HCT116 (cell line): ENCODE measurements around the gene ATP8B3.

ENCODE experiments used
- CEBPB ChIP-seq: IDR thresholded peaks from 2 replicates; pipeline ENCODE4 v1.6.1; 2012; ENCODE audit warnings: low read depth
- EZH2 ChIP-seq: fragments of 200-600 bp; sonication (generic); IDR thresholded peaks from 2 replicates; pipeline ENCODE4 v1.6.1; 2017; ENCODE audit warnings: antibody characterized with exemption, mixed run types
- EZH2phosphoT487 ChIP-seq: fragments of 200-600 bp; IDR thresholded peaks from 2 replicates; pipeline ENCODE4 v1.6.1; 2018; ENCODE audit warnings: antibody characterized with exemption, borderline replicate concordance
- JUND ChIP-seq: IDR thresholded peaks from 2 replicates; pipeline ENCODE4 v1.6.1; 2012
- POLR2A ChIP-seq: IDR thresholded peaks from 2 replicates; pipeline ENCODE4 v1.7.0; 2011; ENCODE audit warnings: borderline replicate concordance; ENCODE audit not compliant: insufficient read depth, insufficient read length; ENCODE audit errors: extremely low read depth
- RAD21 ChIP-seq: IDR thresholded peaks from 2 replicates; pipeline ENCODE4 v1.6.1; 2012; ENCODE audit warnings: low read depth, mild to moderate bottlenecking
- SIN3A ChIP-seq: IDR thresholded peaks from 2 replicates; pipeline ENCODE4 v1.6.1; 2012; ENCODE audit warnings: low read depth
- YY1 ChIP-seq: IDR thresholded peaks from 2 replicates; pipeline ENCODE4 v1.6.1; 2011; ENCODE audit warnings: low read length, low read depth, moderate library complexity, mild to moderate bottlenecking; ENCODE audit not compliant: insufficient replicate concordance; ENCODE audit errors: extremely low read depth
- ZNF274 ChIP-seq: fragments of 200-500 bp; sonication (Bioruptor generic); IDR thresholded peaks from 2 replicates; pipeline ENCODE4 v1.6.1; 2014; ENCODE audit warnings: mild to moderate bottlenecking, low read depth, low read length, inconsistent platforms
- TF ChIP-seq, protein P1 (sequence below): IDR thresholded peaks from 2 replicates; pipeline ENCODE4 v1.6.1; 2012
- TF ChIP-seq, protein P2 (sequence below), 3 experiments: fragments of 200-600 bp in 1 of 3; sonication (generic) in 1 of 3; IDR thresholded peaks in 2 of 3; conservative IDR thresholded peaks in 1 of 3; 2 replicates each; pipeline ENCODE4 v1.5.1; 2012 to 2017; ENCODE audit warnings: low read depth in 2 of 3, low read length in 2 of 3, antibody characterized with exemption in 1 of 3, borderline replicate concordance in 1 of 3, control low read depth in 1 of 3, mild to moderate bottlenecking in 1 of 3, mixed read lengths in 1 of 3, mixed run types in 1 of 3, moderate library complexity in 1 of 3; ENCODE audit not compliant: insufficient read depth in 1 of 3

DNA sequence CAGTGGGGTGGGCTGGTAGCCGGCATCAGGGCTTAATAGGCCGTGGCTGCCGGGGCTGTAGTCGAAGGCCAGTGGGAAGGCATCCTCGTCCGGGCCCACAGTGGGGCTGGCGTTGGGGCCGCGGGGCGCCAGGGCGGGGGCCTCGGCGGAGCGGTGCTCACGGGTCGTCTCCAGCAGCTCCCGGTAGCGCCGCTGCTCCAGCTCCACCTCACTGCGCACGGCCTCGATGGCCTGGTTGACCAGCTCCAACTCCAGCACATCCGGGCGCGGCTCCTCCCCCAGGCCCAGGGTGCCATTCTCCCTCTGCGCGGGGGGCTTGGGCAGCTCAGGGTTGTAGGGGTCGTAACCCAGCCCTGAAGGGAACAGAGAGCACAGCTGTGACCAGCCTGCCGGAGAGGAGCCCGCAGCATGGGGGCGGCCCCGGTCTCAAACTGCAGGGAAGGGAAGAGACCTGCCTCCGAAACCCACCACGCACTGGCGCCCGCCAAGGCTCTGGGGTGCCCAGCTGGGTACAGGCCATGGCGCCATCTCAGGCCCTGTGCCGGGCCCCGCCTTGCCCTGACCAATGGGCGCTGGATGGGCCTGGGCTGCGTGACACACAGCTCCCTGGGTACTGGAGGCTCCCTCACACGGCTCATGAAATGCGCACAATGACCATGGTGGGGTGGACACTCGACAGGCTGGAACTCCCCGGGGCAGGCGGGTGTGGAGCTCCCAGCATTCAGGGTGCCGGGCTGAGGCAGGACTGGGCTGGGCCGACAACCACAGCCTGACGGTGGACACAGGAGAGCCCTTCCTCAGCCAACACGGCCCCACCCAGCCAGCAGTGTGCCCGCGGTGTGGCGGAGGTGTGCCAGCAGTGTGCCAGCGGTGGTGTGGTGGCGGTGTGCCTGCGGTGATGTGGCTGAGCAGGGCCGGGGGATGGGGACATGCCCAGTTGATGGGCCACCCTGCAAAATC, 16.5 kb upstream of the ATP8B3 start:
- TF ChIP-seq ZNF274 (no peak), JUND (no peak), POLR2A (no peak), EZH2phosphoT487 (no peak), CEBPB (no peak), EZH2 (no peak), SIN3A (no peak), RAD21 (no peak), YY1 (no peak)
- TF ChIP-seq, protein P1, sequence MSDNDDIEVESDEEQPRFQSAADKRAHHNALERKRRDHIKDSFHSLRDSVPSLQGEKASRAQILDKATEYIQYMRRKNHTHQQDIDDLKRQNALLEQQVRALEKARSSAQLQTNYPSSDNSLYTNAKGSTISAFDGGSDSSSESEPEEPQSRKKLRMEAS: no peak
- TF ChIP-seq, protein P2, sequence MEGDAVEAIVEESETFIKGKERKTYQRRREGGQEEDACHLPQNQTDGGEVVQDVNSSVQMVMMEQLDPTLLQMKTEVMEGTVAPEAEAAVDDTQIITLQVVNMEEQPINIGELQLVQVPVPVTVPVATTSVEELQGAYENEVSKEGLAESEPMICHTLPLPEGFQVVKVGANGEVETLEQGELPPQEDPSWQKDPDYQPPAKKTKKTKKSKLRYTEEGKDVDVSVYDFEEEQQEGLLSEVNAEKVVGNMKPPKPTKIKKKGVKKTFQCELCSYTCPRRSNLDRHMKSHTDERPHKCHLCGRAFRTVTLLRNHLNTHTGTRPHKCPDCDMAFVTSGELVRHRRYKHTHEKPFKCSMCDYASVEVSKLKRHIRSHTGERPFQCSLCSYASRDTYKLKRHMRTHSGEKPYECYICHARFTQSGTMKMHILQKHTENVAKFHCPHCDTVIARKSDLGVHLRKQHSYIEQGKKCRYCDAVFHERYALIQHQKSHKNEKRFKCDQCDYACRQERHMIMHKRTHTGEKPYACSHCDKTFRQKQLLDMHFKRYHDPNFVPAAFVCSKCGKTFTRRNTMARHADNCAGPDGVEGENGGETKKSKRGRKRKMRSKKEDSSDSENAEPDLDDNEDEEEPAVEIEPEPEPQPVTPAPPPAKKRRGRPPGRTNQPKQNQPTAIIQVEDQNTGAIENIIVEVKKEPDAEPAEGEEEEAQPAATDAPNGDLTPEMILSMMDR (IDR thresholded peaks at IDR 0.05 in 2 of 3, conservative IDR thresholded peaks at IDR 0.05 in 1 of 3; ENCODE audit: borderline replicate concordance in 1 of 3, insufficient read depth in 1 of 3, low read depth in 2 of 3, low read length in 2 of 3): no peak
